HCT116 (cell line): ENCODE measurements around the gene LRFN3. TPM values are rescaled to one million over a fixed set of nuclear protein-coding genes. Genes with fewer than 3 reads are reported as not detected.

Experiments used
- ATAC-seq: fragments of 200-7000 bp; cut with Tn5 transposase; 2 replicates; pipeline ENCODE4 v1.9.1; 2020; ENCODE audit warnings: mild to moderate bottlenecking, moderate library complexity
- BruUV-seq: library from RNA; stranded (reverse); fragments of 400-500 nt; replicated peaks from 2 replicates; lab custom pipeline; 2021; lab: Mats Ljungman, UMichigan
- CTCF ChIA-PET: fragments of 300-600 bp; sonication (Branson Sonifier 250); formaldehyde crosslinking; loops from one replicate; lab custom pipeline; 2021; ENCODE audit warnings: antibody characterized with exemption; lab: Charles Lee
- POLR2A ChIA-PET: fragments of 300-600, 350-600 bp; sonication (Branson Sonifier 250); formaldehyde crosslinking; loops from one replicate; lab custom pipeline; 2021; ENCODE audit warnings: antibody characterized with exemption; lab: Charles Lee
- RAD21 ChIA-PET, 2 experiments: fragments of 300-600 bp; sonication (Branson Sonifier 250); formaldehyde crosslinking; loops; one replicate each; lab custom pipeline; 2023; ENCODE audit warnings: low total read pairs in 2 of 2; ENCODE audit not compliant: uncharacterized antibody in 2 of 2, unreplicated experiment in 2 of 2, low non-redundant PET in 1 of 2; lab: Charles Lee
- DNase-seq: peaks from one replicate; pipeline ENCODE4 v3.0.0-alpha.2; 2010; ENCODE audit warnings: low read depth, low spot score
- H2AFZ ChIP-seq: fragments of 200-600 bp; shearing (Covaris generic), sonication (generic); 2 replicates; pipeline ENCODE4 v1.6.1; 2017; ENCODE audit warnings: low read depth, mixed run types, mixed read lengths, antibody characterized with exemption, low read length; ENCODE audit not compliant: poor library complexity, severe bottlenecking
- H3K27ac ChIP-seq: 2 replicates; pipeline ENCODE4 v1.5.1; 2012; ENCODE audit warnings: low read depth, low read length
- H3K27me3 ChIP-seq: fragments of 200-600 bp; sonication (generic); 2 replicates; pipeline ENCODE4 v1.6.1; 2016; ENCODE audit warnings: mixed run types, low read length, mixed read lengths; ENCODE audit not compliant: insufficient read depth
- H3K36me3 ChIP-seq, 2 experiments: fragments of 200-500 bp in 1 of 2; fragments of 200-600 bp in 1 of 2; sonication (Bioruptor generic) in 1 of 2; sonication (generic) in 1 of 2; 2 replicates each; pipeline versions ENCODE4 v1.5.1 to v1.6.1; 2014 to 2016; ENCODE audit warnings: low read length in 2 of 2, inconsistent platforms in 1 of 2, mixed read lengths in 1 of 2, mixed run types in 1 of 2; ENCODE audit not compliant: insufficient read depth in 2 of 2, control insufficient read depth in 1 of 2
- H3K4me1 ChIP-seq, 2 experiments: fragments of 200-600 bp in 1 of 2; sonication (generic) in 1 of 2; 2 replicates each; pipeline versions ENCODE4 v1.5.1 to v1.6.1; 2012 to 2017; ENCODE audit warnings: low read length in 2 of 2, inconsistent platforms in 1 of 2, mild to moderate bottlenecking in 1 of 2, mixed read lengths in 1 of 2, mixed run types in 1 of 2, moderate library complexity in 1 of 2; ENCODE audit not compliant: insufficient read depth in 2 of 2, control insufficient read depth in 1 of 2
- H3K4me2 ChIP-seq: fragments of 200-600 bp; sonication (generic); 2 replicates; pipeline ENCODE4 v1.6.1; 2017; ENCODE audit warnings: mixed run types, low read length, mixed read lengths
- H3K4me3 ChIP-seq, 2 experiments: fragments of 200-600 bp in 1 of 2; sonication (generic) in 1 of 2; replicated peaks in 1 of 2; 2 replicates each; pipeline ENCODE4 v1.5.1; 2011 to 2016; ENCODE audit warnings: low read length in 2 of 2, control low read depth in 1 of 2, low read depth in 1 of 2, mild to moderate bottlenecking in 1 of 2, mixed read lengths in 1 of 2, mixed run types in 1 of 2
- H3K79me2 ChIP-seq: fragments of 200-600 bp; sonication (generic); 2 replicates; pipeline ENCODE4 v1.6.1; 2017; ENCODE audit warnings: mild to moderate bottlenecking, mixed run types, low read length, moderate library complexity, mixed read lengths; ENCODE audit not compliant: insufficient read depth
- H3K9ac ChIP-seq: fragments of 200-600 bp; sonication (generic); 2 replicates; pipeline ENCODE4 v1.6.1; 2016; ENCODE audit warnings: low read length, mixed read lengths
- H3K9me2 ChIP-seq: fragments of 200-600 bp; sonication (generic), shearing (Covaris generic); 2 replicates; pipeline ENCODE4 v1.6.1; 2017; ENCODE audit warnings: mixed run types, mild to moderate bottlenecking, moderate library complexity; ENCODE audit not compliant: insufficient read depth
- H3K9me3 ChIP-seq, 2 experiments: fragments of 200-500 bp in 1 of 2; fragments of 200-600 bp in 1 of 2; sonication (Bioruptor generic) in 1 of 2; sonication (generic) in 1 of 2; 2 replicates each; pipeline ENCODE4 v1.6.1; 2014 to 2017; ENCODE audit warnings: low read length in 2 of 2, mixed read lengths in 2 of 2, inconsistent platforms in 1 of 2, low read depth in 1 of 2, mild to moderate bottlenecking in 1 of 2, mixed run types in 1 of 2, moderate library complexity in 1 of 2; ENCODE audit not compliant: control insufficient read depth in 1 of 2, insufficient read depth in 1 of 2
- H4K20me1 ChIP-seq: fragments of 200-600 bp; sonication (generic), shearing (Covaris generic); 2 replicates; pipeline ENCODE4 v1.6.1; 2017; ENCODE audit warnings: mixed run types, mild to moderate bottlenecking, moderate library complexity; ENCODE audit not compliant: insufficient read depth
- CBX3 ChIP-seq: IDR thresholded peaks from 2 replicates; pipeline ENCODE4 v1.6.1; 2012; ENCODE audit warnings: low read depth
- CEBPB ChIP-seq: IDR thresholded peaks from 2 replicates; pipeline ENCODE4 v1.6.1; 2012; ENCODE audit warnings: low read depth
- EGR1 ChIP-seq: IDR thresholded peaks from 2 replicates; pipeline ENCODE4 v1.6.1; 2012; ENCODE audit warnings: low read depth
- ELF1 ChIP-seq: IDR thresholded peaks from 2 replicates; pipeline ENCODE4 v1.6.1; 2012; ENCODE audit warnings: low read depth, borderline replicate concordance
- EZH2 ChIP-seq: fragments of 200-600 bp; sonication (generic); IDR thresholded peaks from 2 replicates; pipeline ENCODE4 v1.6.1; 2017; ENCODE audit warnings: antibody characterized with exemption, mixed run types
- EZH2phosphoT487 ChIP-seq: fragments of 200-600 bp; IDR thresholded peaks from 2 replicates; pipeline ENCODE4 v1.6.1; 2018; ENCODE audit warnings: antibody characterized with exemption, borderline replicate concordance
- FOSL1 ChIP-seq: IDR thresholded peaks from 2 replicates; pipeline ENCODE4 v1.6.1; 2012; ENCODE audit warnings: low read depth
- JUND ChIP-seq: IDR thresholded peaks from 2 replicates; pipeline ENCODE4 v1.6.1; 2012
- MAX ChIP-seq: IDR thresholded peaks from 2 replicates; pipeline ENCODE4 v1.6.1; 2012
- POLR2A ChIP-seq: IDR thresholded peaks from 2 replicates; pipeline ENCODE4 v1.7.0; 2011; ENCODE audit warnings: borderline replicate concordance; ENCODE audit not compliant: insufficient read depth, insufficient read length; ENCODE audit errors: extremely low read depth
- POLR2AphosphoS5 ChIP-seq: IDR thresholded peaks from 2 replicates; pipeline ENCODE4 v1.6.1; 2011; ENCODE audit warnings: mild to moderate bottlenecking, low read depth, low read length, moderate library complexity
- RAD21 ChIP-seq: IDR thresholded peaks from 2 replicates; pipeline ENCODE4 v1.6.1; 2012; ENCODE audit warnings: low read depth, mild to moderate bottlenecking
- SIN3A ChIP-seq: IDR thresholded peaks from 2 replicates; pipeline ENCODE4 v1.6.1; 2012; ENCODE audit warnings: low read depth
- SP1 ChIP-seq: IDR thresholded peaks from 2 replicates; pipeline ENCODE4 v1.6.1; 2012; ENCODE audit warnings: low read depth
- TCF7L2 ChIP-seq: IDR thresholded peaks from 2 replicates; pipeline ENCODE4 v1.7.0; 2011; ENCODE audit warnings: borderline replicate concordance, inconsistent platforms; ENCODE audit not compliant: insufficient read depth, insufficient read length; ENCODE audit errors: extremely low read depth
- ZBTB33 ChIP-seq: IDR thresholded peaks from 2 replicates; pipeline ENCODE4 v1.6.1; 2011; ENCODE audit warnings: mild to moderate bottlenecking, low read length, moderate library complexity; ENCODE audit not compliant: insufficient replicate concordance; ENCODE audit errors: extremely low read depth
- ZFX ChIP-seq: fragments of 450-650 bp; IDR thresholded peaks from 2 replicates; pipeline ENCODE4 v1.6.1; 2017
- intact Hi-C: fragments of 100-400 bp; cut with micrococcal nuclease; formaldehyde crosslinking; loops from 2 replicates; pipeline ENCODE4 v1.10.0; 2022
- total RNA-seq: library from RNA; stranded (reverse); gene quantifications from one replicate; pipeline ENCODE4 v1.2.1, GENCODE V29; 2021; ENCODE audit not compliant: unreplicated experiment
- TF ChIP-seq, protein P1 (sequence below), 3 experiments: fragments of 200-600 bp in 1 of 3; sonication (generic) in 1 of 3; IDR thresholded peaks in 2 of 3; conservative IDR thresholded peaks in 1 of 3; 2 replicates each; pipeline ENCODE4 v1.5.1; 2012 to 2017; ENCODE audit warnings: low read depth in 2 of 3, low read length in 2 of 3, antibody characterized with exemption in 1 of 3, borderline replicate concordance in 1 of 3, control low read depth in 1 of 3, mild to moderate bottlenecking in 1 of 3, mixed read lengths in 1 of 3, mixed run types in 1 of 3, moderate library complexity in 1 of 3; ENCODE audit not compliant: insufficient read depth in 1 of 3
- TF ChIP-seq, protein P2 (sequence below): IDR thresholded peaks from 2 replicates; pipeline ENCODE4 v1.6.1; 2012; ENCODE audit warnings: low read depth
- TF ChIP-seq, protein P3 (sequence below): IDR thresholded peaks from 2 replicates; pipeline ENCODE4 v1.6.1; 2012

Gene LRFN3
- total RNA-seq, 1 experiment from 2014 or later: 18.8 TPM

DNA sequence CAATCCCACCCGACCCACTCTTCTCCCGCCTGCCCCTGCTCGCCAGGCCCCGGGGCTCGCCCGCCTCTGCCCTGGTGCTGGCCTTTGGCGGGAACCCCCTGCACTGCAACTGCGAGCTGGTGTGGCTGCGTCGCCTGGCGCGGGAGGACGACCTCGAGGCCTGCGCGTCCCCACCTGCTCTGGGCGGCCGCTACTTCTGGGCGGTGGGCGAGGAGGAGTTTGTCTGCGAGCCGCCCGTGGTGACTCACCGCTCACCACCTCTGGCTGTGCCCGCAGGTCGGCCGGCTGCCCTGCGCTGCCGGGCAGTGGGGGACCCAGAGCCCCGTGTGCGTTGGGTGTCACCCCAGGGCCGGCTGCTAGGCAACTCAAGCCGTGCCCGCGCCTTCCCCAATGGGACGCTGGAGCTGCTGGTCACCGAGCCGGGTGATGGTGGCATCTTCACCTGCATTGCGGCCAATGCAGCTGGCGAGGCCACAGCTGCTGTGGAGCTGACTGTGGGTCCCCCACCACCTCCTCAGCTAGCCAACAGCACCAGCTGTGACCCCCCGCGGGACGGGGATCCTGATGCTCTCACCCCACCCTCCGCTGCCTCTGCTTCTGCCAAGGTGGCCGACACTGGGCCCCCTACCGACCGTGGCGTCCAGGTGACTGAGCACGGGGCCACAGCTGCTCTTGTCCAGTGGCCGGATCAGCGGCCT is 4.1 kb downstream of the LRFN3 start:
- Histone ChIP-seq H3K9me2 (no peaks in the 10 kb centered on the region), H2AFZ (no peak overlapping the region), H3K4me1 (peaks cover 16 to 19% of the 10 kb centered on the region in 2 experiments; a peak in 3 of 4 replicates), H3K36me3 (no peaks in the 10 kb centered on the region; a peak in 2 of 4 replicates), H3K27ac (no peak overlapping the region), H3K9me3 (no peaks in the 10 kb centered on the region), H4K20me1 (no peaks in the 10 kb centered on the region), H3K4me3 (no peak overlapping the region), H3K79me2 (peaks cover 20% of the 10 kb centered on the region), H3K4me2 (no peak overlapping the region), H3K9ac (no peak overlapping the region), H3K27me3 (no peaks in the 10 kb centered on the region)
- intact Hi-C loops: no loop called here
- TF ChIP-seq POLR2A (no peak), EGR1 (no peak), CBX3 (no peak), JUND (no peak), SIN3A (no peak), MAX (no peak), CEBPB (no peak), SP1 (no peak), EZH2 (no peak), TCF7L2 (no peak), ZFX (no peak), ELF1 (no peak), EZH2phosphoT487 (no peak), FOSL1 (no peak), RAD21 (no peak), ZBTB33 (no peak), POLR2AphosphoS5 (no peak)
- TF ChIP-seq, protein P1, sequence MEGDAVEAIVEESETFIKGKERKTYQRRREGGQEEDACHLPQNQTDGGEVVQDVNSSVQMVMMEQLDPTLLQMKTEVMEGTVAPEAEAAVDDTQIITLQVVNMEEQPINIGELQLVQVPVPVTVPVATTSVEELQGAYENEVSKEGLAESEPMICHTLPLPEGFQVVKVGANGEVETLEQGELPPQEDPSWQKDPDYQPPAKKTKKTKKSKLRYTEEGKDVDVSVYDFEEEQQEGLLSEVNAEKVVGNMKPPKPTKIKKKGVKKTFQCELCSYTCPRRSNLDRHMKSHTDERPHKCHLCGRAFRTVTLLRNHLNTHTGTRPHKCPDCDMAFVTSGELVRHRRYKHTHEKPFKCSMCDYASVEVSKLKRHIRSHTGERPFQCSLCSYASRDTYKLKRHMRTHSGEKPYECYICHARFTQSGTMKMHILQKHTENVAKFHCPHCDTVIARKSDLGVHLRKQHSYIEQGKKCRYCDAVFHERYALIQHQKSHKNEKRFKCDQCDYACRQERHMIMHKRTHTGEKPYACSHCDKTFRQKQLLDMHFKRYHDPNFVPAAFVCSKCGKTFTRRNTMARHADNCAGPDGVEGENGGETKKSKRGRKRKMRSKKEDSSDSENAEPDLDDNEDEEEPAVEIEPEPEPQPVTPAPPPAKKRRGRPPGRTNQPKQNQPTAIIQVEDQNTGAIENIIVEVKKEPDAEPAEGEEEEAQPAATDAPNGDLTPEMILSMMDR (IDR thresholded peaks at IDR 0.05 in 2 of 3, conservative IDR thresholded peaks at IDR 0.05 in 1 of 3; ENCODE audit: borderline replicate concordance in 1 of 3, insufficient read depth in 1 of 3, low read depth in 2 of 3, low read length in 2 of 3): no peak
- TF ChIP-seq, protein P2, sequence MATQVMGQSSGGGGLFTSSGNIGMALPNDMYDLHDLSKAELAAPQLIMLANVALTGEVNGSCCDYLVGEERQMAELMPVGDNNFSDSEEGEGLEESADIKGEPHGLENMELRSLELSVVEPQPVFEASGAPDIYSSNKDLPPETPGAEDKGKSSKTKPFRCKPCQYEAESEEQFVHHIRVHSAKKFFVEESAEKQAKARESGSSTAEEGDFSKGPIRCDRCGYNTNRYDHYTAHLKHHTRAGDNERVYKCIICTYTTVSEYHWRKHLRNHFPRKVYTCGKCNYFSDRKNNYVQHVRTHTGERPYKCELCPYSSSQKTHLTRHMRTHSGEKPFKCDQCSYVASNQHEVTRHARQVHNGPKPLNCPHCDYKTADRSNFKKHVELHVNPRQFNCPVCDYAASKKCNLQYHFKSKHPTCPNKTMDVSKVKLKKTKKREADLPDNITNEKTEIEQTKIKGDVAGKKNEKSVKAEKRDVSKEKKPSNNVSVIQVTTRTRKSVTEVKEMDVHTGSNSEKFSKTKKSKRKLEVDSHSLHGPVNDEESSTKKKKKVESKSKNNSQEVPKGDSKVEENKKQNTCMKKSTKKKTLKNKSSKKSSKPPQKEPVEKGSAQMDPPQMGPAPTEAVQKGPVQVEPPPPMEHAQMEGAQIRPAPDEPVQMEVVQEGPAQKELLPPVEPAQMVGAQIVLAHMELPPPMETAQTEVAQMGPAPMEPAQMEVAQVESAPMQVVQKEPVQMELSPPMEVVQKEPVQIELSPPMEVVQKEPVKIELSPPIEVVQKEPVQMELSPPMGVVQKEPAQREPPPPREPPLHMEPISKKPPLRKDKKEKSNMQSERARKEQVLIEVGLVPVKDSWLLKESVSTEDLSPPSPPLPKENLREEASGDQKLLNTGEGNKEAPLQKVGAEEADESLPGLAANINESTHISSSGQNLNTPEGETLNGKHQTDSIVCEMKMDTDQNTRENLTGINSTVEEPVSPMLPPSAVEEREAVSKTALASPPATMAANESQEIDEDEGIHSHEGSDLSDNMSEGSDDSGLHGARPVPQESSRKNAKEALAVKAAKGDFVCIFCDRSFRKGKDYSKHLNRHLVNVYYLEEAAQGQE: no peak
- TF ChIP-seq, protein P3, sequence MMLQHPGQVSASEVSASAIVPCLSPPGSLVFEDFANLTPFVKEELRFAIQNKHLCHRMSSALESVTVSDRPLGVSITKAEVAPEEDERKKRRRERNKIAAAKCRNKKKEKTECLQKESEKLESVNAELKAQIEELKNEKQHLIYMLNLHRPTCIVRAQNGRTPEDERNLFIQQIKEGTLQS: no peak
- POLR2A ChIA-PET: no interaction called here
- RAD21 ChIA-PET: no interaction called here
- no peak for ATAC-seq
- DNase-seq: no peak
- CTCF ChIA-PET: no interaction called here
- no TSS peak for BruUV-seq
